GM19467 (cell line): ENCODE measurements around the gene FYN.

Source experiments
- ATAC-seq: cut with Tn5 transposase; IDR thresholded peaks from one replicate; pipeline ENCODE4 v1.9.1; 2021; ENCODE audit warnings: mild to moderate bottlenecking, moderate library complexity; ENCODE audit not compliant: unreplicated experiment

FYN gene

GRCh38 chr6:111612379-111612778 is 260.9 kb downstream of the FYN start:
- no peak for ATAC-seq

GRCh38 chr6:111610548-111611172 is 262.6 kb downstream of the FYN start:
- ATAC-seq, result no peak
